GM21447 (cell line): ENCODE measurements around the gene TRIP13.
"Not testable (repeated sequence)": the region's sequence is repeated elsewhere in the genome, so short reads cannot be mapped to it uniquely, and the experiment has no call there.

ENCODE experiments used
- ATAC-seq: cut with Tn5 transposase; IDR thresholded peaks from one replicate; pipeline ENCODE4 v1.9.1; 2021; ENCODE audit not compliant: unreplicated experiment

The TRIP13 gene

GRCh38 chr5:916441-917293 lies 24.0 kb downstream of the TRIP13 start:
- no peak for ATAC-seq

- ATAC-seq, result not testable (repeated sequence)
Measured at GRCh38 chr5:918717-919116, 26.0 kb downstream of the TRIP13 start.

- no peak for ATAC-seq
Measured at GRCh38 chr5:919356-920000, 26.8 kb downstream of the TRIP13 start.

GRCh38 chr5:920321-920720 lies 27.6 kb downstream of the TRIP13 start:
- ATAC-seq, result no peak

GRCh38 chr5:921456-922435 lies 29.1 kb downstream of the TRIP13 start:
- no peak for ATAC-seq

GRCh38 chr5:922436-923280 lies 30.0 kb downstream of the TRIP13 start:
- no peak for ATAC-seq

GRCh38 chr5:923281-923873 lies 30.7 kb downstream of the TRIP13 start:
- peak; percentile 61 for ATAC-seq

- no peak for ATAC-seq
Measured at GRCh38 chr5:926417-927171, 33.9 kb downstream of the TRIP13 start.

GRCh38 chr5:927172-928015 lies 34.7 kb downstream of the TRIP13 start:
- ATAC-seq, result no peak

- ATAC-seq, result not testable (repeated sequence)
Measured at GRCh38 chr5:929182-929581, 36.5 kb downstream of the TRIP13 start.

- ATAC-seq, result no peak
Measured at GRCh38 chr5:929596-929995, 36.9 kb downstream of the TRIP13 start.

GRCh38 chr5:930866-931265 lies 38.2 kb downstream of the TRIP13 start:
- no peak for ATAC-seq

- no peak for ATAC-seq
Measured at GRCh38 chr5:931570-932145, 39.0 kb downstream of the TRIP13 start.

- no peak for ATAC-seq
Measured at GRCh38 chr5:932151-932627, 39.5 kb downstream of the TRIP13 start.

- no peak for ATAC-seq
Measured at GRCh38 chr5:932628-933250, 40.1 kb downstream of the TRIP13 start.

GRCh38 chr5:933251-933861 lies 40.7 kb downstream of the TRIP13 start:
- ATAC-seq, result no peak

- not testable (repeated sequence) for ATAC-seq
Measured at GRCh38 chr5:933951-934350, 41.3 kb downstream of the TRIP13 start.
